GM10266 (cell line): ENCODE data around the gene RCL1.
"Not testable (repeated sequence)": the region's sequence is repeated elsewhere in the genome, so short reads cannot be mapped to it uniquely, and the experiment has no call there.

Experiments used
- DNase-seq: peaks from one replicate; pipeline ENCODE4 v3.0.0; 2012; ENCODE audit errors: extremely low spot score
- TF ChIP-seq, protein P1 (sequence below): IDR thresholded peaks from 2 replicates; pipeline ENCODE4 v1.5.1; 2012; ENCODE audit warnings: mild to moderate bottlenecking, low read depth; ENCODE audit not compliant: control insufficient read depth, insufficient read depth; ENCODE audit errors: missing control alignments

Gene RCL1

DNA sequence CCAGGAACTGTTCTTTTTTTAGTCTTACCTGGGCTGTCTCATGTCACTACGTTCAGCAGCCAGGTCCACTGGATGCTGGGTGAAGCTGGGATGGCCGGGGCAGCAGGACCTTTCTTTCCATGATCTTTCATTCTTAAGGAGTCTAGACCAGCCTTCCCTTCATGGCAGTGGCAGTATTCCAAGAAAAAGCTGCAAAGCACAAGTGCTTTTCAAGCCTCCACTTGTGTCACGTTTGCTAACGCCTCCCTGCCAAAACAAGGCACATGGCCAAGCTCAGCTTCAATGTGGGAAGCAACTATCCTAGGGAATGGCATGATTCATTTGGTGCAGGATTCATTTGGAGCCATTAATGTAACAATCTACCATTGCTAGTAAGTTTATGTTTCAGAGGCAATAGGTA, 94.8 kb downstream of the RCL1 start:
- no peak for DNase-seq
- TF ChIP-seq, protein P1, sequence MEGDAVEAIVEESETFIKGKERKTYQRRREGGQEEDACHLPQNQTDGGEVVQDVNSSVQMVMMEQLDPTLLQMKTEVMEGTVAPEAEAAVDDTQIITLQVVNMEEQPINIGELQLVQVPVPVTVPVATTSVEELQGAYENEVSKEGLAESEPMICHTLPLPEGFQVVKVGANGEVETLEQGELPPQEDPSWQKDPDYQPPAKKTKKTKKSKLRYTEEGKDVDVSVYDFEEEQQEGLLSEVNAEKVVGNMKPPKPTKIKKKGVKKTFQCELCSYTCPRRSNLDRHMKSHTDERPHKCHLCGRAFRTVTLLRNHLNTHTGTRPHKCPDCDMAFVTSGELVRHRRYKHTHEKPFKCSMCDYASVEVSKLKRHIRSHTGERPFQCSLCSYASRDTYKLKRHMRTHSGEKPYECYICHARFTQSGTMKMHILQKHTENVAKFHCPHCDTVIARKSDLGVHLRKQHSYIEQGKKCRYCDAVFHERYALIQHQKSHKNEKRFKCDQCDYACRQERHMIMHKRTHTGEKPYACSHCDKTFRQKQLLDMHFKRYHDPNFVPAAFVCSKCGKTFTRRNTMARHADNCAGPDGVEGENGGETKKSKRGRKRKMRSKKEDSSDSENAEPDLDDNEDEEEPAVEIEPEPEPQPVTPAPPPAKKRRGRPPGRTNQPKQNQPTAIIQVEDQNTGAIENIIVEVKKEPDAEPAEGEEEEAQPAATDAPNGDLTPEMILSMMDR, result no peak

DNA sequence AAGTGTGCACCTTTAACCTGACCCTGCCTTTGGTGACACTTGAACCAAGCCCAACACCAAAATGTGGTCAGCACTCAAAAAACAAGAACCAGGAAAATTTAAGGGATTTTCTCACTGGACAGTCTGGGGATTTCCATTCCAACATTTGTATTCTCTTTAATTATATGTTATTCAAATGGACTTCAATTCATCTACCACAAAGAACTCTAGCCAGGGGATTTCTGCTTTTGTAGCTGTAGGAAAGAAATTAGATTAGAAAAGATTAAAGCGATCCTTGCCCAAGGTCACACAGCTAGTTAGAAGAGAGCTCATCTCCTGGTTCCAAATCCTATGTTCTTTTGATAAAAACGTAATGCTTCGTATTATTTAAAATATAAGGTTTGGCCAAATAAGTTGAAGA, 97.5 kb downstream of the RCL1 start:
- no peak for DNase-seq

DNA sequence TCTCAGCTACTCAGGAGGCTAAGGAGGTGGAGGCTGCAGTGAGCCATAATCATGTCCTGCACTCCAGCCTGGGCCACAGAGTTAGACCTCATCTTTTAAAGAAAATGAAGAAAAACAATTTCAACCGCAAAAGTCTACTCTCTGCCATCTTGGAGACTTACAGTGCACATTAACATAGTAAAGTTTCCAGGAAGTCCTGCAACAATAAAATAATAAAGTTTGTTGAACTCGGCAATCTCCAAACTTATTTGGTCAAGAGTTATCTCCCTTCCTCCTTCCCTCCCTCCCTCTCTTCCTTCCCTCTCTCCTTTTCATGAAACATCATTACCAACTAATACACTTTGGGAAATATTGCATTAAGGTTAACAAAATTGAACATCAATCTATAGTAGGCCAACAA, 98.2 kb downstream of the RCL1 start:
- DNase-seq, result no peak
- TF ChIP-seq, protein P1, result no peak

More for the DNA sequence above, 97.5 kb downstream of the RCL1 start:
- TF ChIP-seq, protein P1, result no peak

DNA sequence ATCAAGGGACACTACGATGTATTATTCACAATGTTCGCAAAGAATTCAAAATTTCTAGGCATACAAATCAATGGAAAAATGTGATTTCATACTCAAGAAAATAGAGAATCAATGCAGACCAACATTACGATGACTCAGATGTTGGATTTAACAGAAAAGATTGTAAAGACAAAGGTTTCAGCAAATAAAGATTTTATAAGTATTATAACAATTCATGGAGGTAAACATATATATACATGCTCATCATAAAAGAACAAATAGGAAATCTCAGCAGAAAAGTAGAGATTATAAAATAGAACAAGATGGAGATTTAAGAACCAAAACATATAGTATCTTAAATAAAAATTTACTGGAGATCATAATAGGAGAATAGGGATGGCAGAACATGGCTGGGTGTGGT, 98.9 kb downstream of the RCL1 start:
- no peak for DNase-seq
- TF ChIP-seq, protein P1, result no peak

DNA sequence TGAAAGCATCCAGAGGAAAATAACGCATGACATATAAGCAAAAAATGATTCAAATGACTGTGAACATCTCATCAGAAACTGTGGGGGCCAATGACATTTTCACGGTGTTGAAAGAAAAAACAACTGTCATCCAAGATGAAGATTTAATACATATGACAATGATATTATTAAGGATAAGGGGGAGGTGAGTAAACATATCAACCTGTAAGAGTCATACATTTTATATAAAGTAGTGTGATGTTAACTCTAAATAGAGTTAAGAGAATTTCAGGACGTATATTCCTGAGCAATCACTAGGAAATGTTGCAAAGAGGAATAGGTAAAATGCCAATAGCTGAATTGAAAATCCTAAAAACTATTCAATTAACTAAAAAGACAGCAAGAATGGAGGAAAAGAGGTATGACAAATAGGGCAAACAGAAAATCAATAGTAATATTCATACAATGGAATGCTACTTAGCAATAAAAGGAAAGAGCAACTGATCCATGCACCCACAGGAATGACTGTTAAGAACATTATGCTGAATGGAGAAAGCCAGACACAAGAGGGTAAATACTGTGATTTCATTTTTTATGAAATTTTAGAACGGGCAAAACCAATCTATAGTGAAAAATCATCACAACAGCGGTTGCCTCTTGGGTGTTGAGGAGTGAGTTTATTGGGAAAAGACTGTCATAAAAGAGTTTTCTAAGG, 99.9 kb downstream of the RCL1 start:
- TF ChIP-seq, protein P1, result no peak
- DNase-seq, result no peak

DNA sequence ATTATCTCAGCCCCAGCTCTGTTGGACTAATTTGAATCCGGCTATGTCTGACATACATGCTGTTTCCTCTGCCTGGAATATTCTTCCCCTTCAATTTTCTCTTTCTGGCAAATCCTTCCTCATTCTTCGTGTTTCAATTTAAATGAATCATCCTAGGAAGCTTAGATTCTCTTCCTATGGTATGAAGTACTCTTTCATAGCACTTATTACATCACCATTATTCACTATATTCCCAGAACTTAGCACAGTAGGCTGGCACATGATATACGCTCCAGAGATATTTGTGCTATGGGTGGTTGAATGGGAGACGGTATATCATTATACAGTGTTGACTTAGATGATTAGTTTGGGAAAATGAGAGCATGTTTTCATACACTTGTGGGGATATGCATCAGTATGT, 101.3 kb downstream of the RCL1 start:
- no peak for DNase-seq
- TF ChIP-seq, protein P1, result no peak

DNA sequence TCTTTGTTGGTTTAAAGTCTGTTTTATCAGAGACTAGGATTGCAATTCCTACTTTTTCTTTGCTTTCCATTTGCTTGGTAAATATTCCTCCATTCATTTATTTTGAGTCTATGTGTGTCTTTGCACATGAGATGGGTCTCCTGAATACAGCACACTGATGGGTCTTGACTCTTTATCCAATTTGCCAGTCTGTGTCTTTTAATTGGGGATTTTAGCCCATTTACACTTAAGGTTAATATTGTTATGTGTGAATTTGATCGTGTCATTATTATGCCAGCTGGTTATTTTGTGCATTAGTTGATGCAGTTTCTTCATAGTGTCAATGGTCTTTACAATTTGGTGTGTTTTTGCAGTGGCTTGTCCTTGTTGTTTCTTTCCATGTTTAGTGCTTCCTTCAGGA, 107.1 kb downstream of the RCL1 start:
- not testable (repeated sequence) for DNase-seq

DNA sequence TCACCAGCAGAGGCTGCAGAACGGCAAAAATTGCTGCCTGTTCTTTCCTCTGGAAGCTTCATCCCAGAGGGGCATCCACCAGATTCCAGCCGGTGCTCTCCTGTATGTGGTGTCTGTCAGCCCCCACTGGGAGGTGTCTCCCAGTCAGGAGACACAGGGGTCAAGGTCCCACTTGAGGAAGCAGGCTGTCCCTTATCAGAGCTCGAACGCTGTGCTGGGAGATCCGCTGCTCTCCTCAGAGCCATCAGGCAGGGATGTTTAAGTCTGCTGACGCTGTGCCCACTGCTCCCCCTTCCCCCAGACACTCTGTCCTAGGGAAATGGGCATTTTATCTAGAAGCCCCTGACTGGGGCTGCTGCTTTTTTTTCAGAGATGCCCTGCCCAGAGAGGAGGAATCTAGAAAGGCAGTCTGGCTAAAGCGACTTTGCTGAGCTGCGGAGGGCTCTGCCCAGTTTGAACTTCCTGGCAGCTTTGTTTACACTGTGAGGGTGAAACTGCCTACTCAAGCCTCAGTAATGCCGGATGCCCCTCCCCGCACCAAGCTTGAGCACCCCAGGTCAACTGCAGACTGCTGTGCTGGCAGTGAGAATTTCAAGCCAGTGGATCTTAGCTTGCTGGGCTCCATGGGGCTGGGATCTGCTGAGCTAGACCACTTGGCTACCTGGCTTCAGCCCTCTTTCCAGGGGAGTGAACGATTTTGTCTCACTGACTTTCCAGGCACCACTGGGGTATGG, 108.8 kb downstream of the RCL1 start:
- DNase-seq, result not testable (repeated sequence)
